Keratinocyte (primary cell): Measurements from ENCODE around the gene COG3. TPM values are rescaled to one million over a fixed set of nuclear protein-coding genes. Genes with fewer than 3 reads are reported as not detected.

ENCODE experiments used
- DNase-seq: peaks from one replicate; pipeline ENCODE4 v3.0.0-alpha.2; 2011; ENCODE audit warnings: low read depth, missing footprints, low spot score
- FAIRE-seq: peaks from 2 replicates; lab custom pipeline; 2011; peaks lifted over from hg19 to GRCh38; lab: Jason Lieb, UNC
- H2AFZ ChIP-seq: 2 replicates; pipeline ENCODE4 v1.6.0; 2012; ENCODE audit warnings: low read length, control low read depth, inconsistent platforms; ENCODE audit not compliant: control insufficient read depth
- H3K27ac ChIP-seq: 2 replicates; pipeline ENCODE4 v1.5.1; 2011; ENCODE audit warnings: low read length; ENCODE audit not compliant: control insufficient read depth, insufficient read depth
- H3K27me3 ChIP-seq: 3 replicates; pipeline ENCODE4 v1.6.0; 2011; ENCODE audit warnings: low read length; ENCODE audit not compliant: control insufficient read depth, insufficient read depth; ENCODE audit errors: extremely low read depth
- H3K36me3 ChIP-seq, 2 experiments: 2 replicates in 1 of 2; 3 replicates in 1 of 2; pipeline ENCODE4 v1.5.1; 2011; ENCODE audit warnings: low read length in 2 of 2, mild to moderate bottlenecking in 1 of 2; ENCODE audit not compliant: control insufficient read depth in 2 of 2, insufficient read depth in 2 of 2; ENCODE audit errors: extremely low read depth in 1 of 2
- H3K4me1 ChIP-seq: 3 replicates; pipeline ENCODE4 v1.5.1; 2011; ENCODE audit warnings: low read length; ENCODE audit not compliant: control insufficient read depth, insufficient read depth; ENCODE audit errors: extremely low read depth
- H3K4me2 ChIP-seq: 3 replicates; pipeline ENCODE4 v1.6.0; 2011; ENCODE audit warnings: low read depth, low read length; ENCODE audit not compliant: control insufficient read depth, insufficient read depth; ENCODE audit errors: extremely low read depth
- H3K4me3 ChIP-seq, 3 experiments: fragments of 200-600 bp in 1 of 3; sonication (generic) in 1 of 3; 2 replicates in 2 of 3; 3 replicates in 1 of 3; pipeline ENCODE4 v1.5.1; 2011 to 2016; ENCODE audit warnings: low read length in 3 of 3, mild to moderate bottlenecking in 3 of 3, control low read depth in 2 of 3, inconsistent platforms in 1 of 3, low read depth in 1 of 3, mixed read lengths in 1 of 3, mixed run types in 1 of 3, moderate library complexity in 1 of 3; ENCODE audit not compliant: control insufficient read depth in 2 of 3, insufficient read depth in 2 of 3; ENCODE audit errors: extremely low read depth in 1 of 3
- H3K79me2 ChIP-seq: 2 replicates; pipeline ENCODE4 v1.6.0; 2012; ENCODE audit warnings: low read length; ENCODE audit not compliant: control insufficient read depth, insufficient read depth
- H3K9ac ChIP-seq: 3 replicates; pipeline ENCODE4 v1.6.0; 2011; ENCODE audit warnings: low read length; ENCODE audit not compliant: control insufficient read depth, insufficient read depth; ENCODE audit errors: extremely low read depth
- H3K9me1 ChIP-seq: 3 replicates; pipeline ENCODE4 v1.6.0; 2011; ENCODE audit warnings: low read length; ENCODE audit not compliant: control insufficient read depth, insufficient read depth; ENCODE audit errors: extremely low read depth
- H3K9me3 ChIP-seq: 2 replicates; pipeline ENCODE4 v1.5.1; 2012; ENCODE audit warnings: low read depth, low read length; ENCODE audit not compliant: control insufficient read depth
- H4K20me1 ChIP-seq: 3 replicates; pipeline ENCODE4 v1.6.0; 2011; ENCODE audit warnings: low read length; ENCODE audit not compliant: control insufficient read depth, insufficient read depth; ENCODE audit errors: extremely low read depth
- CTCF ChIP-seq, 3 experiments: IDR thresholded peaks in 1 of 3; conservative IDR thresholded peaks in 1 of 3; optimal IDR thresholded peaks in 1 of 3; 2 replicates in 2 of 3; 3 replicates in 1 of 3; pipeline versions ENCODE3 to v1.5.1; 2011; ENCODE audit warnings: low read length in 3 of 3, mild to moderate bottlenecking in 3 of 3, moderate library complexity in 2 of 3, control low read depth in 1 of 3, inconsistent platforms in 1 of 3; ENCODE audit not compliant: insufficient read depth in 2 of 3; ENCODE audit errors: extremely low read depth in 1 of 3
- EZH2 ChIP-seq: IDR thresholded peaks from one replicate; pipeline ENCODE4 v1.6.1; 2012; ENCODE audit warnings: inconsistent platforms, mild to moderate bottlenecking, low read length, moderate library complexity
- dilution Hi-C: fragments of 300-500 bp; cut with MboI; formaldehyde crosslinking; loops from one replicate; pipeline ENCODE4 v1.7.0; 2020; ENCODE audit warnings: low sequenced_read_pairs; ENCODE audit not compliant: extremely low pct_ligation_motif_present
- polyA plus RNA-seq, 5 experiments: library from polyadenylated mRNA; depleted of rRNA in 3 of 5; stranded (reverse) in 3 of 5; stranded (forward) in 1 of 5; unstranded in 1 of 5; fragments of >200 nt; gene quantifications; 1 replicate in 1 of 5; 2 replicates in 3 of 5; 3 replicates in 1 of 5; pipeline versions ENCODE4 v1.2.1 to v1.2.3, GENCODE V29; 2011 to 2012; ENCODE audit warnings: missing spikeins in 2 of 5, low read depth in 1 of 5, low replicate concordance in 1 of 5

The COG3 gene
- polyA plus RNA-seq, 1 donor (not counting 4 experiments of a cell fraction or from before 2014, with no cell fraction given), result 31.0 TPM

DNA sequence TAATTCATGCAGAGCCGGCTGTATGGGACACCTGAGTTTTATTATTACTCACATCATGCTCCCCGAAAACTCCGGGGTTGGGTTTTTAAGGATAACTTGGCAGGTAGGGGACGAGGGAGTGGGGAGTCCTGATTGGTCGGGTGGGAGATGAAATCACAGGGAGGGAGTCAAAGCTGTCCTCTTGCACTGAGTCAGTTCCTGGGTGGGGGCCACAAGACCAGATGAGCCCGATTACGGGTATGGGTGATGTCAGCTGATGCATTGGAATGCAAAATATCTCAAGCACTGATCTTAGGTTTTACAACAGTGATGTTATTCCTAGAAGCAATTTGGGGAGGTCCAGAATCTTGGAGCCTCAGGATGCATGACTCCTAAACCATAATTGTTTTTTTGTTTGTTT, 18.6 kb upstream of the COG3 start:
- H3K27ac ChIP-seq, result no peak overlapping the region
- no peaks in the 10 kb centered on the region for H3K36me3 ChIP-seq
- no peak for DNase-seq
- no peaks in the 10 kb centered on the region for H3K79me2 ChIP-seq
- no peaks in the 10 kb centered on the region for H3K9me3 ChIP-seq
- peaks cover 7% of the 10 kb centered on the region for H3K4me1 ChIP-seq
- dilution Hi-C loops, result no loop called here
- H3K4me2 ChIP-seq, result peak overlapping the region; percentile 46
- no peak overlapping the region for H3K4me3 ChIP-seq
- H4K20me1 ChIP-seq, result no peaks in the 10 kb centered on the region
- TF ChIP-seq CTCF (optimal IDR thresholded peaks at IDR 0.05 in 1 of 3, IDR thresholded peaks at IDR 0.05 in 1 of 3, conservative IDR thresholded peaks at IDR 0.05 in 1 of 3; ENCODE audit: extremely low read depth in 1 of 3, insufficient read depth in 2 of 3, low read length in 3 of 3) (no peak), EZH2 (no peak)
- H2AFZ ChIP-seq, result no peak overlapping the region
- no peaks in the 10 kb centered on the region for H3K9me1 ChIP-seq
- H3K27me3 ChIP-seq, result no peaks in the 10 kb centered on the region
- H3K9ac ChIP-seq, result no peak overlapping the region
- FAIRE-seq, result peak; percentile 44

GRCh38 chr13:45447050-45447661, 17.6 kb upstream of the COG3 start:
- H2AFZ ChIP-seq, result no peak overlapping the region

More at GRCh38 chr13:45447050-45447661, 17.6 kb upstream of the COG3 start:
- dilution Hi-C loops, result no loop called here
- Histone ChIP-seq H3K4me2 (no peak overlapping the region), H3K4me1 (peaks cover 7% of the 10 kb centered on the region), H4K20me1 (no peaks in the 10 kb centered on the region), H3K27ac (no peak overlapping the region), H3K9me1 (no peaks in the 10 kb centered on the region), H3K79me2 (no peaks in the 10 kb centered on the region), H3K36me3 (no peaks in the 10 kb centered on the region), H3K27me3 (no peaks in the 10 kb centered on the region), H3K9me3 (no peaks in the 10 kb centered on the region), H3K9ac (no peak overlapping the region), H3K4me3 (no peak overlapping the region)
- no peak for DNase-seq
- FAIRE-seq, result no peak
- TF ChIP-seq EZH2 (no peak), CTCF (optimal IDR thresholded peaks at IDR 0.05 in 1 of 3, IDR thresholded peaks at IDR 0.05 in 1 of 3, conservative IDR thresholded peaks at IDR 0.05 in 1 of 3; ENCODE audit: extremely low read depth in 1 of 3, insufficient read depth in 2 of 3, low read length in 3 of 3) (no peak)
